Activated T-cell treated with anti-CD3 and anti-CD28 coated beads, Interleukin-2, amount 50 U/mL, for 72 hours (primary cell): ENCODE results near the gene TNNT3. TPM values are rescaled to one million over a fixed set of nuclear protein-coding genes. Genes with fewer than 3 reads are reported as not detected.
"Not testable (repeated sequence)": the region's sequence is repeated elsewhere in the genome, so short reads cannot be mapped to it uniquely, and the experiment has no call there.

Experiments
- ATAC-seq, 2 donors: fragments of 150-1000 bp; cut with Tn5 transposase; replicated peaks in 1 of 2; 2 replicates each; pipeline ENCODE4 v1.10.0; 2021; ENCODE audit warnings: moderate library complexity in 2 of 2, mild to moderate bottlenecking in 1 of 2
- DNase-seq, 2 donors: peaks; one replicate each; pipeline ENCODE4 v3.0.0; 2021 to 2022; ENCODE audit warnings: mixed read lengths in 1 of 2
- H3K27ac Mint-ChIP-seq: one replicate; pipeline ENCODE4 v1.8.0; 2022; ENCODE audit warnings: mild to moderate bottlenecking, moderate library complexity, mixed read lengths
- H3K27me3 Mint-ChIP-seq: one replicate; pipeline ENCODE4 v1.8.0; 2022; ENCODE audit warnings: low read depth, mixed read lengths
- H3K36me3 Mint-ChIP-seq, 2 donors: one replicate each; pipeline ENCODE4 v1.8.0; 2022; ENCODE audit warnings: mixed read lengths in 2 of 2, mild to moderate bottlenecking in 1 of 2; ENCODE audit not compliant: insufficient read depth in 2 of 2
- H3K4me1 Mint-ChIP-seq: one replicate; pipeline ENCODE4 v1.8.0; 2022; ENCODE audit warnings: low read depth, mixed read lengths
- H3K4me3 Mint-ChIP-seq, 2 donors: one replicate each; pipeline ENCODE4 v1.8.0; 2022; ENCODE audit warnings: mild to moderate bottlenecking in 2 of 2, mixed read lengths in 2 of 2, moderate library complexity in 2 of 2
- H3K9me3 Mint-ChIP-seq, 2 donors: one replicate each; pipeline ENCODE4 v1.8.0; 2022; ENCODE audit warnings: mixed read lengths in 2 of 2
- total RNA-seq, 2 donors: library from RNA; stranded (reverse); gene quantifications; one replicate each; pipeline ENCODE4 v1.2.3, GENCODE V29; 2022

TNNT3 gene
- total RNA-seq, 2 donors from 2014 or later, result 5.6 to 15.5 TPM

GRCh38 chr11:1877211-1878136 lies 42.0 kb upstream of the TNNT3 start:
- H3K27ac Mint-ChIP-seq, result no peak overlapping the region
- H3K36me3 Mint-ChIP-seq, result no peaks in the 10 kb centered on the region
- peaks cover 8% of the 10 kb centered on the region for H3K4me1 Mint-ChIP-seq
- DNase-seq (peak in 1 of 2 donors; percentile 0), ATAC-seq (no peak)
- H3K27me3 Mint-ChIP-seq, result no peaks in the 10 kb centered on the region
- no peaks in the 10 kb centered on the region for H3K9me3 Mint-ChIP-seq
- no peak overlapping the region for H3K4me3 Mint-ChIP-seq

DNA sequence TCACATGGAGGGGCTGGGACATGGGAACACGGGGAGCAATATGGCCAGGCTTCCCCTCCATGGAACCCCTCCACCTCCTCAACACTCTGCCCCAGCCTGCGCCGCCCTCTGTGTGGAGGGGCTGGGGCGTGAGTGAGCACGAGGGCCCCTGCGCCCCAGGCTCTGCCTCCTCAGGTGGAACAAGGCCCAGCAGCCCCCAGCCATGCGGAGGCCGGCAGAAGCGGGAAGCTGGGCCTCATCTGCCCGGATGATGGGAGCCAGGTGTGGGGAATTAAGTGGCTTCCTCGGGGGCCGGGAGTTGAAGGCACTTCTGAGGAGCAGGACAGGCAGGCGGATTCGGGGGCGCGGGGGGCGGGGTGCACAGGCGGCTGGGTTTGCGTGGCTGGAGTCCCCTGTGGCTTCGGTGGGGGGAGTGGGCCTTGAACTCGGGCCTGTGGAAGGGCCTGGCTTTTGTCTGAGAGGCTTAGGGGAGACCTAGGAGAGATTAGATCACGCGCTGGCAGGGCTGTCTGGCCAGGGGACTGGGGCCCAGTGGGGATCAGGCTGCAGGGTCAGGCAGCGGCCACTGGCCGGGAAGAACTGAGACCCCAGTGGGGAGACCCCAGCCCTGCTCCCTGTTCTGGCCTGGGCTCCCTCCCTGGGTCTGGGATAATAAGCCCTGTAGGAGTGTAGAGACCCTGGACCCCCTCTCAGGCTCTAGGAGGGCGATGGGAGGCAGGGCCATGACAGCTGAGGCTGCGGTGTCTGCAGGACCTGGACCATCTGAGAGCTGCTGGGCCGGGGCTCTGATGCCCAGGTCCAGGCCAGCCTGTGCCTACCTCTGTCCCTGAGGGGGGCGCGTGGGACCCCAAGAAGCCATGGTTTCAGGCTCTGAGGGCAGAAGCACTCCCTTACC lies 41.1 kb upstream of the TNNT3 start:
- Mint-ChIP-seq H3K27ac (no peak overlapping the region), H3K27me3 (no peaks in the 10 kb centered on the region), H3K4me3 (no peak overlapping the region), H3K36me3 (no peaks in the 10 kb centered on the region), H3K4me1 (peaks cover 4% of the 10 kb centered on the region), H3K9me3 (no peaks in the 10 kb centered on the region)
- ATAC-seq (no peak), DNase-seq (peak in 1 of 2 donors; percentile 0)

DNA sequence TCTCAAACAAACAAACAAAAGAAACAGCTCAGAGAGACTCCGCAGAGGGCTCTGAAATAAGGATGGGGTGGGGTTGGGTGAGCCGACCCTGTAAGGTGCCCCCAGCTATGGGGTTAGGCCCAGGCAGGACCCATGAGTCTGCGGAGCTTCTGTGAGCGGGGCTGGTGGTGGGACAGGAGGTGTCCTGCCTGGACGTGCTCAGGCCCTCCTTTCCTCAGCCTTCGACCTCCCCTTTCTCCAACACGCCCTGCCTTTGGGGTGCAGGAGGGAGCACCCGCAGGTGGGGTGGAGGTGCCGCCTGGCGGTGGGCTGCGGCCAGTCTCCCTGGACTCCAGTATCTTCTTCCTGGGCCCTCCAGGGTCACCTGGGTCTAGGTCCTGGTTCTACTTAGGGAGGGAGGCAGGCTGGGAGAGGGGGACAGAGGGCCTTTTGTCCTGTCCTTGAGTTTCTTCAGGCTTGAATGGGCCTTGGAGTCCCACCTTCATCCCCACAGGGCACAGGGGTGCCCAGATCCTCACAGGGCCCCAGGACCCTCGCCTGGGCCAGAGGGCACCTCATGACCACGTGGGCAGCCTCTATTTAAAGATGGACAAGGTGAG lies 40.1 kb upstream of the TNNT3 start:
- no peak for ATAC-seq
- H3K4me1 Mint-ChIP-seq, result peaks cover 4% of the 10 kb centered on the region
- no peaks in the 10 kb centered on the region for H3K9me3 Mint-ChIP-seq
- no peaks in the 10 kb centered on the region for H3K27me3 Mint-ChIP-seq
- no peak overlapping the region for H3K27ac Mint-ChIP-seq
- no peak for DNase-seq
- H3K4me3 Mint-ChIP-seq, result no peak overlapping the region
- H3K36me3 Mint-ChIP-seq, result no peaks in the 10 kb centered on the region

DNA sequence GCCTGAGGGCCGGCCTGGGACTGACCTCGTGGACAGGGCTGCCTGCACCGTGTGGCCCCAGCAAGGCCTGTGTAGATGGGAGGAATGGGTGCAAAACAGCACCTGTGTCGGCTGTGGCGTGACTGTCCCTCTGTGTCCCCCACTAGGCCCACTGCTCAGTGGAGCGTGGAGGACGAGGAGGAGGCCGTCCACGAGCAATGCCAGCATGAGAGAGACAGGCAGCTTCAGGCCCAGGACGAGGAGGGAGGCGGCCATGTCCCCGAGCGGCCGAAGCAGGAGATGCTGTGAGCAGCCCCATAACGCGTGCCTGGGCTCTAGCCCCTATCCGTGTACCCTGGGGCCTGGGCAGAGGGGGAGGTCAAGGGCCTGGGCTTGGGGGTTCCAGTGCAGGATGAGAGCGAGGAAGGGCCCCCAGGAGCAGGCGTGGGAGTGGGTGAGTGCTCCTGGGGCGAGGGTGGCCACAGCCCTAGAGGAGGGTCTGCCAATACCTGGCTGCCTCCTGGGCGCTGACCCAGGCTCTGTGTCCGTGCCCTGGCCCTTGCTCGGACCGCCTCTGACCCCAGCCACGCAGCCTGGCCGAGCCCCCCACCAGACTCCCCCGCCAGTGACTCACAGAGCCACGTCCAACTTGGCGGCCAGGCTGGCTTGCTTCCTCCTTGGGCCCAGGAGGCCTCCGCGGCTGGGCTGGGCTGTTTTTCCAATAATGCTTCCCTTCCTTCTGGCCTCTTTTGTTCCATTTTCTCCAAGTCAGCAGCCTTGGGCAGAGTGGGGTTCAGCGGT lies 39.4 kb upstream of the TNNT3 start:
- Mint-ChIP-seq H3K27me3 (no peaks in the 10 kb centered on the region), H3K36me3 (no peaks in the 10 kb centered on the region), H3K4me3 (no peak overlapping the region), H3K4me1 (peaks cover 4% of the 10 kb centered on the region), H3K27ac (no peak overlapping the region), H3K9me3 (no peaks in the 10 kb centered on the region)
- ATAC-seq, result no peak
- DNase-seq, result no peak

- H3K27me3 Mint-ChIP-seq, result no peaks in the 10 kb centered on the region
- no peaks in the 10 kb centered on the region for H3K9me3 Mint-ChIP-seq
- H3K4me3 Mint-ChIP-seq, result no peak overlapping the region
- H3K36me3 Mint-ChIP-seq, result no peaks in the 10 kb centered on the region
- ATAC-seq (no peak), DNase-seq (no peak)
- no peak overlapping the region for H3K27ac Mint-ChIP-seq
- H3K4me1 Mint-ChIP-seq, result peaks cover 4% of the 10 kb centered on the region
These were observed 38.6 kb upstream of the TNNT3 start for GRCh38 chr11:1880746-1881441.

GRCh38 chr11:1881442-1882264 lies 37.9 kb upstream of the TNNT3 start:
- no peaks in the 10 kb centered on the region for H3K36me3 Mint-ChIP-seq
- H3K4me1 Mint-ChIP-seq, result peaks cover 4% of the 10 kb centered on the region
- ATAC-seq (peak; percentile 25 to 35), DNase-seq (no peak)
- H3K9me3 Mint-ChIP-seq, result no peaks in the 10 kb centered on the region
- no peak overlapping the region for H3K27ac Mint-ChIP-seq
- no peak overlapping the region for H3K4me3 Mint-ChIP-seq
- H3K27me3 Mint-ChIP-seq, result no peaks in the 10 kb centered on the region

DNA sequence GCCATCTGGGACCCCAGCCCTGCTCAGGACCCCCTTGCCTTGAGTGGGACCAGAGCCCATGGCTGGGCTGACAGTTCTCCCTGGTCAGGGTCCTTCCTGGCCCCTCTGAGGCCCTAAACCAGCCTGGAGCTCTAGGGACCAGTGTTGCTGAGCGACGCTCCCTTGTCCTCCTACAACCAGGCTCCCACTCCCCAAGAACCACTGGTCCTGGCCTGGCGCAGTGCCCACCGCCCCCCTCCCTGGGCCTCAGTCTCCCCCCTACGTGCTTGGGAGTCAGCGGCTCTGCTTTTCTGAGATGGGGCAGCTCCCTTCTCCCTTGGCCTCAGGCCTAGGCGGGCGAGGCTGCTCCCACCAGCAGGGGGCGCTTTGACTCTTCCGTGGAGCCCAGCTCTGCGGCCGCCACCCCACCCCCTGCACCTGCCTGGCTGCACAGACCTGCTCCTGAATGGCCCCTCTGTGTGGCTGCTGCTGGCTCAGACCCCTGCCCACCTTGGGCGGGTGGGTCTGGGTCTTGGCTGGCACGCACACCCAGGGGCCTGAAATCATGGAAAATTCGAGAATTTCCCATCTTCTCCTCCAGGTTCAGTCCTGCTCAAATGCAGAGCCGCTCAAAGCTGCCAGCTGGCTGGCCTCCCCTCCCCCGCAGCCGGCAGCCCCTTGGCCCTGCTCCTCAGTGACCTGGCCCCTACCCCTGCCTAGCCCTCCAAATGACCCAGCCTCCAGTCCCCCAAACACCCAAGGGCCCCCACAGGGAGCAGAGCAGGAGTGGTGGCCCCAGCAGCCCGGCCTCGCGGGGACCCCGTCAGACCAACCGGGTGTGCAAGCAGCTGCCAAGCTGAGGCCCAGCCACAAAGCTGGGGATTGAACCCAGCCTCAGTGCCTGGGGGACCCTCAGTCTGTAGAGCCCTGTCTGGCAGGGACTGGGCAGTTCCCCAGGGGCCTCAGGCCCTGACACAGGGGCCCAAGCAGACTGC lies 37.0 kb upstream of the TNNT3 start:
- peaks cover 4% of the 10 kb centered on the region for H3K4me1 Mint-ChIP-seq
- H3K27me3 Mint-ChIP-seq, result no peaks in the 10 kb centered on the region
- H3K36me3 Mint-ChIP-seq, result no peaks in the 10 kb centered on the region
- DNase-seq (peak; percentile 80 to 87), ATAC-seq (peak; percentile 89 to 90)
- no peak overlapping the region for H3K27ac Mint-ChIP-seq
- H3K9me3 Mint-ChIP-seq, result no peaks in the 10 kb centered on the region
- no peak overlapping the region for H3K4me3 Mint-ChIP-seq

DNA sequence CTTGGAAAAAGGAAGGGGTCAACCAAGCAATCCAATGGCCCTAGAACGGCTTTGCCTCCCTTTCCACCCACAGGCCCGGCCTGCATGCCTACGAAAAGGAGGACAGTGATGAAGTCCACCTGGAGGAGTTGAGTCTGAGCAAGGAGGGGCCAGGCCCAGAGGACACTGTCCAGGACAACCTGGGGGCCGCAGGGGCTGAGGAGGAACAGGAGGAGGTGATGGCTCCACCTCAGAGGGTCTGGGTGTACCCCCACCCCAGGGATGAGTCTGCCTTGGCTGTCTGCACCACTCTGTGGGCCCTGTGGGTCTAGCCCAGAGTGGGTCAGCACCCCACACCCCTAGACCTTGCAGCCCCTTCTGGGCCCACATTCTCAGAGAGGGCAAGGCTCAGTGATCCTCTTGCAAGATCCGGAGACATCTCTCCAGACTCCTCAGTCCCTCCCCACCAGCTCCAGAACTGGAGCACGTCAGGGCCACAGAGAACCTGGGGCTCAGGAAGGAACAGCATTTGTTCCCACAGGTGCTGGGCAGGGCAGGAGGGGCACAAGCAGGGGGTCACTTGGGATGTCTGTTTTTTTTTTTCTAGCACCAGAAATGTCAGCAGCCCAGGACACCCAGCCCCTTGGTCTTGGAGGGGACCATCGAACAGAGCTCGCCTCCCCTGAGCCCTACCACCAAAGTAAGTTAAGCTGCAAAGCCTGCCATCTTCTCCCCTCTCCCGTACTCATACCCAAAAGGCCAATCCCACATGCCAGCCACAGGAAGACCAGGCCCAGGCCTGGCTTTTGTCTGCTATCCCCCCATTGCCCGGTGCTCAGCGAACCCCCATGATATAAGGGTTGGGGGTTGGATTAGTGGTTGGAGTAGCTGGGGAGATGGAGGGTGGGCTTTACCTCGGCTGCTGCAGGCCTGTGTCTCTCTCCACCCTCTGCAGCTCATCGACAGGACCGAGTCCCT lies 35.9 kb upstream of the TNNT3 start:
- H3K9me3 Mint-ChIP-seq, result no peaks in the 10 kb centered on the region
- no peaks in the 10 kb centered on the region for H3K36me3 Mint-ChIP-seq
- no peak overlapping the region for H3K27ac Mint-ChIP-seq
- no peak for DNase-seq
- H3K4me1 Mint-ChIP-seq, result peaks cover 9% of the 10 kb centered on the region
- no peak overlapping the region for H3K4me3 Mint-ChIP-seq
- no peaks in the 10 kb centered on the region for H3K27me3 Mint-ChIP-seq
- ATAC-seq, result no peak

DNA sequence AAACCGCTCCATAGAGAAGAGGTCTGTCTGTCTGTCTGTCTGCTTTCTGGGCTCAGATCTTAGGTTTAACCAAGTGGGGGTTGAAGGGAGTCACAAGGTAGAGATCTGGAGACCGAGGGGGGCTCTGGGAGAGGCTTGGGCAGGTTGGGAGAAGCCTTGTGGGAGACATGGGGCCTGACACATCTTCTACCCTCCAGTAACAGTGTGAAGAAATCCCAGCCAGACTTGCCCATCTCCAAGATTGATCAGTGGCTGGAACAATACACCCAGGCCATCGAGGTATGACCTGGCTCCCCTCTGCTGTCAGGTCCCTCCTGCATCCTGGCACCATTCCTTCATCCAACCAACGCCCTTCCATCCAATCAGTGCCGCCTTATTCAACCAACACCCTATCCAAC lies 35.2 kb upstream of the TNNT3 start:
- peaks cover 0 to 2% of the 10 kb centered on the region in 2 donors for H3K36me3 Mint-ChIP-seq
- no peaks in the 10 kb centered on the region for H3K27me3 Mint-ChIP-seq
- DNase-seq, result no peak

DNA sequence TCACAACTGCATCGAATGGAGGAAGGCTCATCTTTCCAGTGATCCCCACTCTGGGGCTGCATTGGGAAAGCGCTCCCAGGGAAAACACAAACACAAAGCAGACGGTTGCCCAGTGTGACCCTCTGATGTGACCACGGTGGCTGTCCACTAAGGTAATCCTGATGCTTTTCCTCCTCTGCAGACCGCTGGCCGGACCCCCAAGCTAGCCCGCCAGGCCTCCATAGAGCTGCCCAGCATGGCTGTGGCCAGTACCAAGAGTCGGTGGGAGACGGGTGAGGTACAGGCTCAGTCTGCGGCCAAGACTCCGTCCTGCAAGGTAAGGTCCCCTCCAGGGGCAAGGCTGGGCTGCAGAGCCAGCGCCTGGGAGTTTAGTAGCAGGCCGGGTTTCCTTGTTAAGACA lies 33.0 kb upstream of the TNNT3 start:
- H3K4me1 Mint-ChIP-seq, result peaks cover 25% of the 10 kb centered on the region
- H3K4me3 Mint-ChIP-seq, H3K36me3 Mint-ChIP-seq, H3K27me3 Mint-ChIP-seq, DNase-seq, H3K27ac Mint-ChIP-seq, H3K9me3 Mint-ChIP-seq, ATAC-seq: not testable (repeated sequence)

More for the DNA sequence above, 35.2 kb upstream of the TNNT3 start:
- peaks cover 14% of the 10 kb centered on the region for H3K4me1 Mint-ChIP-seq
- no peak for ATAC-seq
- no peak overlapping the region for H3K27ac Mint-ChIP-seq
- no peak overlapping the region for H3K4me3 Mint-ChIP-seq
- no peaks in the 10 kb centered on the region for H3K9me3 Mint-ChIP-seq
